CD8-positive, alpha-beta memory T cell (primary cell): ENCODE measurements around the gene PUS7. TPM values are rescaled to one million over a fixed set of nuclear protein-coding genes. Genes with fewer than 3 reads are reported as not detected.
"Not testable (repeated sequence)": the region's sequence is repeated elsewhere in the genome, so short reads cannot be mapped to it uniquely, and the experiment has no call there.

ENCODE experiments used
- CTCF ChIA-PET: fragments of 350-600 bp; sonication (Branson Sonifier 250); formaldehyde crosslinking; loops from one replicate; lab custom pipeline; 2021; ENCODE audit warnings: antibody characterized with exemption; lab: Charles Lee
- POLR2A ChIA-PET: fragments of 350-600 bp; sonication (Branson Sonifier 250); formaldehyde crosslinking; loops from one replicate; lab custom pipeline; 2021; ENCODE audit warnings: antibody characterized with exemption; lab: Charles Lee
- DNase-seq, 5 donors: peaks; one replicate each; pipeline versions ENCODE4 v3.0.0 to v3.0.0-alpha.2; 2020 to 2022; ENCODE audit warnings: mixed read lengths in 1 of 5
- H3K27ac ChIP-seq: one replicate; pipeline ENCODE4 v1.7.0; 2013; ENCODE audit warnings: low read depth, mild to moderate bottlenecking, low read length, moderate library complexity
- H3K27me3 ChIP-seq: 2 replicates; pipeline ENCODE4 v1.7.0; 2013; ENCODE audit warnings: low read length, mild to moderate bottlenecking; ENCODE audit not compliant: insufficient read depth, poor library complexity, severe bottlenecking
- H3K36me3 ChIP-seq: 2 replicates; pipeline ENCODE4 v1.7.0; 2013; ENCODE audit warnings: mild to moderate bottlenecking, low read length, moderate library complexity; ENCODE audit not compliant: insufficient read depth
- H3K4me1 ChIP-seq: 2 replicates; pipeline ENCODE4 v1.7.0; 2013; ENCODE audit warnings: mild to moderate bottlenecking, low read length, moderate library complexity; ENCODE audit not compliant: insufficient read depth
- H3K4me3 ChIP-seq: 2 replicates; pipeline ENCODE4 v1.7.0; 2013; ENCODE audit warnings: mild to moderate bottlenecking, low read length
- H3K9me3 ChIP-seq: 2 replicates; pipeline ENCODE4 v1.7.0; 2013; ENCODE audit warnings: mild to moderate bottlenecking, low read length
- H3K27ac Mint-ChIP-seq, 8 donors: one replicate each; pipeline ENCODE4 v1.8.0; 2020 to 2021; ENCODE audit warnings: mixed read lengths in 8 of 8, mild to moderate bottlenecking in 6 of 8, inconsistent platforms in 3 of 8, moderate library complexity in 3 of 8
- H3K27me3 Mint-ChIP-seq, 2 donors: one replicate each; pipeline ENCODE4 v1.8.0; 2020 to 2021; ENCODE audit warnings: mixed read lengths in 2 of 2, mild to moderate bottlenecking in 1 of 2, moderate library complexity in 1 of 2
- H3K36me3 Mint-ChIP-seq, 3 donors: one replicate each; pipeline ENCODE4 v1.8.0; 2020 to 2021; ENCODE audit warnings: mixed read lengths in 3 of 3, inconsistent platforms in 1 of 3, mild to moderate bottlenecking in 1 of 3
- H3K4me1 Mint-ChIP-seq, 3 donors: one replicate each; pipeline ENCODE4 v1.8.0; 2020 to 2021; ENCODE audit warnings: mixed read lengths in 3 of 3, inconsistent platforms in 1 of 3, mild to moderate bottlenecking in 1 of 3
- H3K4me3 Mint-ChIP-seq, 7 donors: one replicate each; pipeline ENCODE4 v1.8.0; 2020 to 2021; ENCODE audit warnings: mixed read lengths in 7 of 7, mild to moderate bottlenecking in 6 of 7, moderate library complexity in 4 of 7, inconsistent platforms in 2 of 7
- H3K9me3 Mint-ChIP-seq, 5 donors: one replicate each; pipeline ENCODE4 v1.8.0; 2020 to 2022; ENCODE audit warnings: mixed read lengths in 5 of 5, mild to moderate bottlenecking in 3 of 5, moderate library complexity in 2 of 5, inconsistent platforms in 1 of 5
- polyA plus RNA-seq: library from polyadenylated mRNA; unstranded; fragments of 300-500 nt; fragmentation: Illumina TruSeq; gene quantifications from one replicate; pipeline ENCODE4 v1.2.3, GENCODE V29; 2021
- total RNA-seq, 2 experiments: library from RNA; stranded (reverse); gene quantifications; one replicate each; pipeline ENCODE4 v1.2.3, GENCODE V29; 2021

The PUS7 gene
- total and polyA plus RNA-seq, 3 experiments from 2014 or later = 5.2 to 31.6 (median 30.4) TPM

GRCh38 chr7:105520620-105521019 is 1.5 kb downstream of the PUS7 start:
- H3K9me3 ChIP-seq, DNase-seq, H3K27me3 Mint-ChIP-seq, H3K36me3 Mint-ChIP-seq, H3K9me3 Mint-ChIP-seq, CTCF ChIA-PET, H3K4me3 ChIP-seq, H3K36me3 ChIP-seq, H3K27me3 ChIP-seq, H3K4me1 ChIP-seq, H3K27ac Mint-ChIP-seq: not testable (repeated sequence)
- Mint-ChIP-seq H3K4me1 (peaks cover 11 to 18% (median 16%) of the 10 kb centered on the region in 3 donors), H3K4me3 (peak overlapping the region in 6 of 7 donors; percentile 20 to 97 (median 56))
- peak overlapping the region; percentile 70 for H3K27ac ChIP-seq
- POLR2A ChIA-PET = interaction anchor here (0.7 kb wide), 1 partner anchor 12 kb away, joined by 4 read pairs; no protein-coding TSS in a partner anchor

DNA sequence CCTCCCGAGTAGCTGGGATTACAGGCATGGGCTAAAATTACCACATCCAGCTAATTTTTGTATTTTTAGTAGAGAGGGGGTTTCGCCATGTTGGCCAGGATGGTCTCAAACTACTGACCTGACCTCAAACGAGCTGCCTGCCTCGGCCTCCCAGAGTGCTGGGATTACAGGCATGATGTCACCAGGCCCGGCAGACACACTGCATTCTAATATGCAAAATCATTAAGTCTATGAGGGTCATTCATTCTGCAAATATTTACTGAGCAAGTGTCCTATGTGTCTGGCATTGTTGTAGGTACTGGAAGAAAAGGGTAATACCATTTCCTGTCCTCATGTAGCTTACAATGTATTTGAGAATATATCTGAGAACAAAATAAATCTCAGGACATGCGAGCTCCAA is 2.7 kb downstream of the PUS7 start:
- H3K4me1 Mint-ChIP-seq = peaks cover 11 to 18% (median 16%) of the 10 kb centered on the region in 3 donors
- peak overlapping the region in 4 of 7 donors; percentile 15 to 82 (median 34) for H3K4me3 Mint-ChIP-seq
- ChIA-PET CTCF (interaction anchor here (3.6 kb wide), 1 partner anchor 12 kb away, joined by 16 read pairs; the partner anchor contains the start of gene RINT1), POLR2A (no interaction called here)
- Histone ChIP-seq H3K27me3 (no peaks in the 10 kb centered on the region), H3K27ac (no peak overlapping the region), H3K4me1 (peaks cover 6% of the 10 kb centered on the region), H3K4me3 (no peak overlapping the region), H3K9me3 (no peaks in the 10 kb centered on the region), H3K36me3 (peaks cover 4% of the 10 kb centered on the region)
- no peak overlapping the region for H3K27ac Mint-ChIP-seq
- H3K27me3 Mint-ChIP-seq = no peaks in the 10 kb centered on the region
- no peak for DNase-seq
- H3K36me3 Mint-ChIP-seq = peaks cover 0 to 5% (median 3%) of the 10 kb centered on the region in 3 donors
- H3K9me3 Mint-ChIP-seq = no peaks in the 10 kb centered on the region

- H3K4me1 Mint-ChIP-seq = peaks cover 3 to 17% (median 9%) of the 10 kb centered on the region in 3 donors
- H3K36me3 ChIP-seq, H3K27ac Mint-ChIP-seq, H3K36me3 Mint-ChIP-seq, DNase-seq, POLR2A ChIA-PET, H3K27ac ChIP-seq, H3K9me3 Mint-ChIP-seq, H3K4me3 ChIP-seq, CTCF ChIA-PET, H3K4me1 ChIP-seq, H3K4me3 Mint-ChIP-seq, H3K9me3 ChIP-seq, H3K27me3 ChIP-seq, H3K27me3 Mint-ChIP-seq: not testable (repeated sequence)
These were observed 6.5 kb downstream of the PUS7 start for GRCh38 chr7:105515610-105516009.

DNA sequence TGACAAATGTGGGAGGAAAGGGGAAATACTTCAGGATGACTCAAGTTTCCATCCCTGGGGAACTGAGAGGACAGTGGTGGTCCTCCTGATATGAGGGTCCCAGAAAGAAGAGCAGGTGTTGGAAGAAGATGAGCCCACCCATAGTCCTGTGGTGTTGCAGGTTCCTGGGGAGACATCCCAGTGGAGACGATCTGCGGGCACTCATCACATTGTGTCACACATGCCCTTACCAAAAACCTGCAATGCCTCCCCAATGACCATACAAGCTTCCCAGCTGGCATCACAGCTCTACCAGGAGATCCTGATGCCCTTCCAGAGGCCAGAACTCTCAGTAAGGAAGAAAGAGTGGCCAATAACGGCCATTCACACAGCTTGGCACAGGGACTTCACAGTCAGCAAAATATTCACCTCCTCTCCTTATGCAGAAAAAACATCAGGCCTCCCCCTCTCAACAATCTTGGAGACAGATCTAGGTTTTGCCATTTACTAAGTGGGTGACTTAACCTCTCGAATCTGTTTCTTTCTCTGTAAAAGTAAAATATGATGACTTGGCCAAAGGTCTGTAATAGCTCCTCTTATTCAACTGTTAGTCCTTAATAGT is 9.0 kb downstream of the PUS7 start:
- peaks cover 3 to 8% (median 3%) of the 10 kb centered on the region in 3 donors for H3K36me3 Mint-ChIP-seq
- peak overlapping the region in 1 of 7 donors; percentile 75 for H3K4me3 Mint-ChIP-seq
- H3K4me1 ChIP-seq = no peaks in the 10 kb centered on the region
- H3K27me3 ChIP-seq = no peaks in the 10 kb centered on the region
- no peaks in the 10 kb centered on the region for H3K9me3 ChIP-seq
- H3K4me3 ChIP-seq = no peak overlapping the region
- no peaks in the 10 kb centered on the region for H3K27me3 Mint-ChIP-seq
- no peaks in the 10 kb centered on the region for H3K9me3 Mint-ChIP-seq
- DNase-seq = no peak
- H3K27ac Mint-ChIP-seq = peak overlapping the region in 1 of 8 donors; percentile 44
- ChIA-PET CTCF (interaction anchor here (1.3 kb wide), 1 partner anchor 19 kb away, joined by 5 read pairs; the partner anchor contains the start of gene RINT1), POLR2A (no interaction called here)
- no peaks in the 10 kb centered on the region for H3K36me3 ChIP-seq
- H3K4me1 Mint-ChIP-seq = peaks cover 3 to 12% (median 4%) of the 10 kb centered on the region in 3 donors
- H3K27ac ChIP-seq = no peak overlapping the region

GRCh38 chr7:105512415-105512814 is 9.7 kb downstream of the PUS7 start:
- Mint-ChIP-seq H3K4me1 (peaks cover 3 to 12% (median 4%) of the 10 kb centered on the region in 3 donors), H3K27ac (peak overlapping the region in 3 of 8 donors; percentile 44 to 54 (median 48)), H3K4me3 (peak overlapping the region in 1 of 7 donors; percentile 75), H3K27me3 (no peaks in the 10 kb centered on the region), H3K36me3 (peaks cover 3 to 8% (median 4%) of the 10 kb centered on the region in 3 donors), H3K9me3 (no peaks in the 10 kb centered on the region)
- DNase-seq = no peak
- CTCF ChIA-PET = interaction anchor here (1.3 kb wide), 1 partner anchor 20 kb away, joined by 5 read pairs; the partner anchor contains the start of gene RINT1
- Histone ChIP-seq H3K27me3 (no peaks in the 10 kb centered on the region), H3K4me3 (no peak overlapping the region), H3K9me3 (no peaks in the 10 kb centered on the region), H3K36me3 (no peaks in the 10 kb centered on the region), H3K27ac (no peak overlapping the region), H3K4me1 (no peaks in the 10 kb centered on the region)
- POLR2A ChIA-PET = no interaction called here

DNA sequence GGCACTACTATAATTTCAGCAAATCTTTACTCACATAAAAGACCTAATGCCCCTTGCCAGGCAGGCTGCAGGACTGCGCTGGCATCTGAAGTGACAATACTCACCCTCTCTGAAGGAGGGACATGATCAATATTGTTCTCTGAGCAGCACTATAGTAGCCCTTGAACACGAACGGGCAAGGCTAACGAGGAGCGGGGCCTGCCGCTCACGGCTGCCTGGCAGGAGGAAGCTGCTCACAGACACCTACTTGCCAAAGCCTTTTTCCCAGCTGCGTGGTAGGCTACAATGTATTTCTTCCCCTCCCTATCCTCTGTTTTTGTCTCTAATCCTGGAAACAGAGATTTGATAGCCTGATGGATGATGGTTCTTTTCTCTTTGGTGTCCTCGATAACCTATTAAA is 19.9 kb downstream of the PUS7 start:
- H3K9me3 ChIP-seq = no peaks in the 10 kb centered on the region
- POLR2A ChIA-PET = no interaction called here
- CTCF ChIA-PET = no interaction called here
- Mint-ChIP-seq H3K4me3 (no peak overlapping the region), H3K27me3 (no peaks in the 10 kb centered on the region), H3K9me3 (no peaks in the 10 kb centered on the region), H3K36me3 (peaks cover 0 to 40% (median 10%) of the 10 kb centered on the region in 3 donors), H3K27ac (no peak overlapping the region), H3K4me1 (no peaks in the 10 kb centered on the region)
- no peaks in the 10 kb centered on the region for H3K36me3 ChIP-seq
- DNase-seq = no peak
- H3K4me1 ChIP-seq = no peaks in the 10 kb centered on the region
- H3K4me3 ChIP-seq = no peak overlapping the region
- H3K27me3 ChIP-seq = no peaks in the 10 kb centered on the region
- H3K27ac ChIP-seq = no peak overlapping the region

GRCh38 chr7:105497016-105497415 is 25.1 kb downstream of the PUS7 start:
- no peak overlapping the region for H3K27ac ChIP-seq
- no peak for DNase-seq
- ChIA-PET POLR2A (no interaction called here), CTCF (no interaction called here)
- H3K4me3 ChIP-seq = no peak overlapping the region
- H3K4me1 ChIP-seq = no peaks in the 10 kb centered on the region
- peak overlapping the region in 1 of 8 donors; percentile 24 for H3K27ac Mint-ChIP-seq
- no peaks in the 10 kb centered on the region for H3K4me1 Mint-ChIP-seq
- H3K4me3 Mint-ChIP-seq = no peak overlapping the region
- peaks cover 0 to 13% (median 7%) of the 10 kb centered on the region in 3 donors for H3K36me3 Mint-ChIP-seq
- no peaks in the 10 kb centered on the region for H3K27me3 Mint-ChIP-seq
- no peaks in the 10 kb centered on the region for H3K9me3 Mint-ChIP-seq
- no peaks in the 10 kb centered on the region for H3K9me3 ChIP-seq
- no peaks in the 10 kb centered on the region for H3K36me3 ChIP-seq
- no peaks in the 10 kb centered on the region for H3K27me3 ChIP-seq

- Mint-ChIP-seq H3K36me3 (peaks cover 0 to 10% (median 7%) of the 10 kb centered on the region in 3 donors), H3K4me3 (no peak overlapping the region), H3K9me3 (no peaks in the 10 kb centered on the region), H3K27ac (no peak overlapping the region), H3K4me1 (no peaks in the 10 kb centered on the region), H3K27me3 (no peaks in the 10 kb centered on the region)
- H3K4me1 ChIP-seq = no peaks in the 10 kb centered on the region
- no peaks in the 10 kb centered on the region for H3K36me3 ChIP-seq
- no peaks in the 10 kb centered on the region for H3K27me3 ChIP-seq
- H3K9me3 ChIP-seq = no peaks in the 10 kb centered on the region
- no peak overlapping the region for H3K4me3 ChIP-seq
- POLR2A ChIA-PET = no interaction called here
- H3K27ac ChIP-seq = no peak overlapping the region
- no peak for DNase-seq
- CTCF ChIA-PET = interaction anchor here (1.9 kb wide), 1 partner anchor 67 kb away, joined by 4 read pairs; no protein-coding TSS in a partner anchor
These were observed 25.6 kb downstream of the PUS7 start for GRCh38 chr7:105496521-105496920.
